Measurements from ENCODE around the gene TNFRSF18. TPM values are rescaled to one million over a fixed set of nuclear protein-coding genes. Genes with fewer than 3 reads are reported as not detected.

Gene TNFRSF18
- total RNA-seq, 1 donor from 2014 or later: not detected

- Mint-ChIP-seq H3K27ac (ENCODE audit: unreplicated experiment) (no peak overlapping the region), H3K4me1 (ENCODE audit: unreplicated experiment) (peaks cover 3% of the 10 kb centered on the region), H3K4me3 (ENCODE audit: unreplicated experiment) (no peak overlapping the region), H3K27me3 (ENCODE audit: unreplicated experiment) (peaks cover 3% of the 10 kb centered on the region), H3K36me3 (ENCODE audit: low read depth, unreplicated experiment) (no peaks in the 10 kb centered on the region), H3K9me3 (ENCODE audit: unreplicated experiment) (no peaks in the 10 kb centered on the region)
- no peak for DNase-seq (ENCODE audit: low spot score)
- TF ChIP-seq CTCF (IDR thresholded peaks at IDR 0.05; ENCODE audit: unreplicated experiment): no peak
Observed at GRCh38 chr1:1169429-1170214, 36.8 kb downstream of the TNFRSF18 start.

- no peak for DNase-seq (ENCODE audit: low spot score)
- Mint-ChIP-seq H3K36me3 (ENCODE audit: low read depth, unreplicated experiment) (peaks cover 7% of the 10 kb centered on the region), H3K9me3 (ENCODE audit: unreplicated experiment) (no peaks in the 10 kb centered on the region), H3K4me3 (ENCODE audit: unreplicated experiment) (no peak overlapping the region), H3K4me1 (ENCODE audit: unreplicated experiment) (peaks cover 7% of the 10 kb centered on the region), H3K27me3 (ENCODE audit: unreplicated experiment) (peaks cover 9% of the 10 kb centered on the region), H3K27ac (ENCODE audit: unreplicated experiment) (no peak overlapping the region)
- no peak for TF ChIP-seq CTCF (IDR thresholded peaks at IDR 0.05; ENCODE audit: unreplicated experiment)
Observed at GRCh38 chr1:1168451-1169411, 37.7 kb downstream of the TNFRSF18 start.

DNA sequence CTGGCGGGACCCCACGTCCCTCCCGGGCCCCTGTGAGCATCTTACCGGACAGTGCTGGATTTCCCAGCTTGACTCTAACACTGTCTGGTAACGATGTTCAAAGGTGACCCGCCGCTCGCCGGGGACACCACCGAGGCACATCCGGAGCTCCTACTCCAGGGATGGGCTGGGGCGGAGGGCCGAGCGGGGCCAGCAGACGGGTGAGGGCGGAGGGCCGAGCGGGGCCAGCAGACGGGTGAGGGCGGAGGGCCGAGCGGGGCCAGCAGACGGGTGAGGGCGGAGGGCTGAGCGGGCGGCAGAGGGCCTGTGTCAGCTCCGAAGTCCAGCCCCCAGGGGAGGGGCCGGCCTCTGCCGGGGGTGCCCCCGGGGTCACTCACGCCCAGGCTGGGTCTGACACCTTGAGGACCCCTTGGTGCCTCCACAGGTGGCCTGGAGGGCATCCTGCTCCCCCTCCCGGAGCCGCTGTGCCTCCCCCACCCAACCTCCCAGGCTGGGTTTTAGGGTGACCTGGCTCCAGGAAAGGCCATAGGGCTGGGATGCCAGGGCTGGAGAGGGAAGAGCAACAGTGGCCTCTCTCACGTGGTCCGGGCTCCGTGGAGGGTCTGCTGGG lies 38.4 kb downstream of the TNFRSF18 start:
- TF ChIP-seq CTCF (IDR thresholded peaks at IDR 0.05; ENCODE audit: unreplicated experiment): no peak
- peaks cover 7% of the 10 kb centered on the region for H3K36me3 Mint-ChIP-seq (ENCODE audit: low read depth, unreplicated experiment)
- no peak for DNase-seq (ENCODE audit: low spot score)
- H3K27ac Mint-ChIP-seq (ENCODE audit: unreplicated experiment): no peak overlapping the region
- H3K4me1 Mint-ChIP-seq (ENCODE audit: unreplicated experiment): peaks cover 7% of the 10 kb centered on the region
- H3K9me3 Mint-ChIP-seq (ENCODE audit: unreplicated experiment): no peaks in the 10 kb centered on the region
- peaks cover 9% of the 10 kb centered on the region for H3K27me3 Mint-ChIP-seq (ENCODE audit: unreplicated experiment)
- no peak overlapping the region for H3K4me3 Mint-ChIP-seq (ENCODE audit: unreplicated experiment)

DNA sequence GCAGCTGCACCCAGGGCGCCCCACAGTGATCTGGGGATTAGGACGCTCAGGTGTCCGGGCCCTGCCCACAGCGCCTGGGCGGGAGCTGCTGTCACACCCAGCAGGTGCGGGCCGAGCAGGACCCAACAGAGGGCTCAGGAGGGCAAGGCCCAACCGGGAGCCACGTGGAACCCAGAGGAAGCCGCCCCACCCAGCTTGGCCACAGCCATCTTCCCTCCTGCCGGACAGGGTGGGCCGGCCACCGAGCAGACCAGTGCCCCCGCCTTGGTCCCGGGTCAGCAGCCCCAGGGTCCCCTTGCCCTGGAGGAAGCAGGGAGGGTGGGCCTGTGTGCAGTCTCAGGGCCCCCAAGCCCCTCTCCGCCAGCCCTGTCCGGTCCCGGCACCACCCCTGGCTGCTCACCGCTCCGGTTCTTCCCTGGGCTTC lies 39.0 kb downstream of the TNFRSF18 start:
- Mint-ChIP-seq H3K9me3 (ENCODE audit: unreplicated experiment) (no peaks in the 10 kb centered on the region), H3K4me3 (ENCODE audit: unreplicated experiment) (no peak overlapping the region), H3K27ac (ENCODE audit: unreplicated experiment) (no peak overlapping the region), H3K4me1 (ENCODE audit: unreplicated experiment) (peaks cover 7% of the 10 kb centered on the region), H3K27me3 (ENCODE audit: unreplicated experiment) (peaks cover 9% of the 10 kb centered on the region), H3K36me3 (ENCODE audit: low read depth, unreplicated experiment) (peaks cover 7% of the 10 kb centered on the region)
- no peak for TF ChIP-seq CTCF (IDR thresholded peaks at IDR 0.05; ENCODE audit: unreplicated experiment)
- DNase-seq (ENCODE audit: low spot score): no peak

Measured in endothelial cell (in vitro differentiated cells).